HG03103 (cell line): ENCODE results near the gene ALDH6A1.
A peak's percentile ranks its signal among the peaks of the same experiment; 100 is the strongest.
"Not testable (repeated sequence)": the region's sequence is repeated elsewhere in the genome, so short reads cannot be mapped to it uniquely, and the experiment has no call there.

Source experiments
- ATAC-seq: cut with Tn5 transposase; IDR thresholded peaks from one replicate; pipeline ENCODE4 v1.9.1; 2021; ENCODE audit warnings: low read depth; ENCODE audit not compliant: unreplicated experiment

ALDH6A1 gene

GRCh38 chr14:74084277-74085046 is at the start of gene ALDH6A1, which contains the start of gene LIN52:
TSS of gene ALDH6A1 (minus strand) at chr14:74084453. CDS start at chr14:74084394, 59 bp downstream.
TSS of gene LIN52 (plus strand) at chr14:74084956. CDS start at chr14:74084975, 19 bp downstream.
- peak; percentile 88 for ATAC-seq

GRCh38 chr14:74127634-74128033 is 43.4 kb upstream of the ALDH6A1 start:
- ATAC-seq: no peak

- ATAC-seq: no peak
Observed at GRCh38 chr14:74126315-74127013, 42.2 kb upstream of the ALDH6A1 start.

GRCh38 chr14:74125487-74125886 is 41.2 kb upstream of the ALDH6A1 start:
- not testable (repeated sequence) for ATAC-seq

- ATAC-seq: not testable (repeated sequence)
Observed at GRCh38 chr14:74111395-74112216, 27.4 kb upstream of the ALDH6A1 start.

- no peak for ATAC-seq
Observed at GRCh38 chr14:74109369-74109768, 25.1 kb upstream of the ALDH6A1 start.

- no peak for ATAC-seq
Observed at GRCh38 chr14:74105381-74105780, 21.1 kb upstream of the ALDH6A1 start.

GRCh38 chr14:74089251-74090020 is 5.2 kb upstream of the ALDH6A1 start:
- ATAC-seq: no peak

- no peak for ATAC-seq
Observed at GRCh38 chr14:74085828-74086227, 1.6 kb upstream of the ALDH6A1 start.

GRCh38 chr14:74085047-74085637 is 889 bp upstream of the ALDH6A1 start:
- ATAC-seq: no peak

- peak; percentile 11 for ATAC-seq
Observed at GRCh38 chr14:74083784-74084276, 423 bp downstream of the ALDH6A1 start.

GRCh38 chr14:74083161-74083560 is 1.1 kb downstream of the ALDH6A1 start:
- no peak for ATAC-seq

- ATAC-seq: no peak
Observed at GRCh38 chr14:74081491-74081890, 2.8 kb downstream of the ALDH6A1 start.

- ATAC-seq: no peak
Observed at GRCh38 chr14:74080820-74081460, 3.3 kb downstream of the ALDH6A1 start.

GRCh38 chr14:74077401-74077800 is 6.9 kb downstream of the ALDH6A1 start:
- no peak for ATAC-seq

- ATAC-seq: no peak
Observed at GRCh38 chr14:74065746-74066575, 18.3 kb downstream of the ALDH6A1 start.

GRCh38 chr14:74064883-74065282 is 19.4 kb downstream of the ALDH6A1 start:
- no peak for ATAC-seq

- no peak for ATAC-seq
Observed at GRCh38 chr14:74064426-74064825, 19.8 kb downstream of the ALDH6A1 start.
